Aorta (tissue), 5 donors: Measurements from ENCODE around the gene OSBPL10. TPM values are rescaled to one million over a fixed set of nuclear protein-coding genes. Genes with fewer than 3 reads are reported as not detected.
"Not testable (repeated sequence)": the region's sequence is repeated elsewhere in the genome, so short reads cannot be mapped to it uniquely, and the experiment has no call there.

ENCODE experiments used
- ATAC-seq: fragments of 200-7000 bp; cut with Tn5 transposase; one replicate; pipeline ENCODE4 v1.9.1; 2022; ENCODE audit warnings: moderate library complexity; ENCODE audit not compliant: low FRiP score
- DNase-seq, 2 donors: peaks; one replicate each; pipeline ENCODE4 v3.0.0-alpha.2; 2020
- H3K27ac ChIP-seq, 2 donors: one replicate each; pipeline ENCODE4 v1.5.1; 2013; ENCODE audit warnings: low read length in 2 of 2, mild to moderate bottlenecking in 2 of 2, moderate library complexity in 2 of 2, control low read depth in 1 of 2, inconsistent platforms in 1 of 2, low read depth in 1 of 2
- H3K27me3 ChIP-seq, 2 donors: one replicate each; pipeline ENCODE4 v1.6.1; 2013; ENCODE audit warnings: control low read depth in 1 of 2, low read length in 1 of 2, mild to moderate bottlenecking in 1 of 2, moderate library complexity in 1 of 2; ENCODE audit not compliant: insufficient read depth in 2 of 2, control insufficient read depth in 1 of 2
- H3K36me3 ChIP-seq, 2 donors: one replicate each; pipeline ENCODE4 v1.6.1; 2013; ENCODE audit warnings: control low read depth in 1 of 2, low read length in 1 of 2, mild to moderate bottlenecking in 1 of 2; ENCODE audit not compliant: insufficient read depth in 2 of 2, control insufficient read depth in 1 of 2
- H3K4me1 ChIP-seq, 2 donors: one replicate each; pipeline ENCODE4 v1.6.1; 2013; ENCODE audit warnings: low read length in 2 of 2, control low read depth in 1 of 2, mild to moderate bottlenecking in 1 of 2, moderate library complexity in 1 of 2; ENCODE audit not compliant: insufficient read depth in 2 of 2, control insufficient read depth in 1 of 2
- H3K4me3 ChIP-seq, 2 donors: one replicate each; pipeline ENCODE4 v1.5.1; 2013; ENCODE audit warnings: low read length in 2 of 2, control low read depth in 1 of 2, mild to moderate bottlenecking in 1 of 2
- H3K9me3 ChIP-seq: one replicate; pipeline ENCODE4 v1.6.1; 2013; ENCODE audit warnings: mild to moderate bottlenecking, low read length; ENCODE audit not compliant: control insufficient read depth
- WGBS, 2 donors: extraction: QIAGEN DNeasy Blood & Tissue Kit; methylation state at CpG; one replicate each; pipeline ENCODE4 v1.1.7; 2013; 5-methylcytosine and 5-hydroxymethylcytosine counted together
- intact Hi-C, 2 donors: fragments of 100-400 bp; cut with DNase I; formaldehyde crosslinking; loops; one replicate each; pipeline versions ENCODE4 v1.14.2 to v1.15.0; 2022
- polyA plus RNA-seq, 2 donors: library from polyadenylated mRNA; stranded (reverse); fragments of 200-250 nt; gene quantifications; one replicate each; pipeline ENCODE4 v1.2.3, GENCODE V29; 2013
- total RNA-seq, 2 donors: library from RNA; stranded (reverse); fragmentation: NEBNext Ultra II Directional; extraction: Animal tissue kit (Norgen Biotek cat#: 25700); gene quantifications; one replicate each; pipeline ENCODE4 v1.2.1, GENCODE V29; 2021
- donor health status: healthy with polysubstance abuse.
- donor health status: Bipolar disorder and iron deficiency.
- donor health status: DM: no; HTN: no; CAD: no.
- donor health status: DM: no; HTN: no; CAD: no.
- donor health status: DM: yes; HTN: yes; CAD: no.

The OSBPL10 gene
- total and polyA plus RNA-seq, 4 donors: 3.1 to 47.9 (median 17.4) TPM

GRCh38 chr3:32015638-32016037 lies 34.6 kb upstream of the OSBPL10 start:
- H3K9me3 ChIP-seq, H3K27me3 ChIP-seq, ATAC-seq, intact Hi-C loops, H3K27ac ChIP-seq, DNase-seq, H3K4me3 ChIP-seq, H3K36me3 ChIP-seq, H3K4me1 ChIP-seq: not testable (repeated sequence)
- WGBS, 2 donors: 93 to 97% methylated on average over 3 of the region's 3 CpGs

- WGBS, 2 donors: 92 to 95% methylated on average over 7 of the region's 7 CpGs
Observed at GRCh38 chr3:32010699-32011098, 29.6 kb upstream of the OSBPL10 start.

GRCh38 chr3:32009957-32010356 lies 28.9 kb upstream of the OSBPL10 start:
- no peak for ATAC-seq
- intact Hi-C loops: no loop called here

More at GRCh38 chr3:32010699-32011098, 29.6 kb upstream of the OSBPL10 start:
- DNase-seq, H3K27ac ChIP-seq, H3K4me3 ChIP-seq, ATAC-seq, intact Hi-C loops, H3K4me1 ChIP-seq, H3K36me3 ChIP-seq, H3K9me3 ChIP-seq, H3K27me3 ChIP-seq: not testable (repeated sequence)

GRCh38 chr3:32009101-32009500 lies 28.0 kb upstream of the OSBPL10 start:
- Histone ChIP-seq H3K9me3 (no peaks in the 10 kb centered on the region), H3K36me3 (no peaks in the 10 kb centered on the region), H3K4me3 (no peak overlapping the region), H3K27ac (no peak overlapping the region), H3K27me3 (no peaks in the 10 kb centered on the region), H3K4me1 (no peaks in the 10 kb centered on the region)
- ATAC-seq (no peak), DNase-seq (no peak)
- intact Hi-C loops: no loop called here
- 97% methylated on average over 2 of the region's 2 CpGs for WGBS, 2 donors

More at GRCh38 chr3:32009957-32010356, 28.9 kb upstream of the OSBPL10 start:
- no peaks in the 10 kb centered on the region for H3K9me3 ChIP-seq
- no peak for DNase-seq
- H3K4me3 ChIP-seq: no peak overlapping the region
- H3K27ac ChIP-seq: no peak overlapping the region
- no peaks in the 10 kb centered on the region for H3K27me3 ChIP-seq
- WGBS, 2 donors: 93 to 95% methylated on average over 2 of the region's 2 CpGs
- no peaks in the 10 kb centered on the region for H3K4me1 ChIP-seq
- no peaks in the 10 kb centered on the region for H3K36me3 ChIP-seq

GRCh38 chr3:32004113-32004765 lies 23.2 kb upstream of the OSBPL10 start:
- Histone ChIP-seq H3K27me3 (no peaks in the 10 kb centered on the region), H3K4me1 (no peaks in the 10 kb centered on the region), H3K27ac (no peak overlapping the region), H3K9me3 (no peaks in the 10 kb centered on the region), H3K4me3 (no peak overlapping the region), H3K36me3 (no peaks in the 10 kb centered on the region)
- ATAC-seq: no peak
- no peak for DNase-seq
- WGBS, 2 donors: 81 to 84% methylated on average over 5 of the region's 5 CpGs
- intact Hi-C loops: no loop called here

- H3K27ac ChIP-seq: no peak overlapping the region
- 92 to 95% methylated on average over 3 of the region's 3 CpGs for WGBS, 2 donors
- ATAC-seq (no peak), DNase-seq (no peak)
- H3K27me3 ChIP-seq: no peaks in the 10 kb centered on the region
- intact Hi-C loops: no loop called here
- no peaks in the 10 kb centered on the region for H3K9me3 ChIP-seq
- no peaks in the 10 kb centered on the region for H3K4me1 ChIP-seq
- no peak overlapping the region for H3K4me3 ChIP-seq
- no peaks in the 10 kb centered on the region for H3K36me3 ChIP-seq
Observed at GRCh38 chr3:32003380-32003779, 22.3 kb upstream of the OSBPL10 start.

GRCh38 chr3:32002561-32003368 lies 21.7 kb upstream of the OSBPL10 start:
- H3K9me3 ChIP-seq: no peaks in the 10 kb centered on the region
- DNase-seq (no peak), ATAC-seq (no peak)
- no peaks in the 10 kb centered on the region for H3K27me3 ChIP-seq
- no peaks in the 10 kb centered on the region for H3K4me1 ChIP-seq
- intact Hi-C loops: no loop called here
- WGBS, 2 donors: 70 to 71% methylated on average over 6 of the region's 6 CpGs
- no peaks in the 10 kb centered on the region for H3K36me3 ChIP-seq
- H3K4me3 ChIP-seq: no peak overlapping the region
- no peak overlapping the region for H3K27ac ChIP-seq

GRCh38 chr3:32000877-32001276 lies 19.8 kb upstream of the OSBPL10 start:
- intact Hi-C loops: no loop called here
- no peak for ATAC-seq
- WGBS, 2 donors: 68 to 74% methylated on average over 3 of the region's 3 CpGs

More at GRCh38 chr3:32000877-32001276, 19.8 kb upstream of the OSBPL10 start:
- Histone ChIP-seq H3K4me1 (no peaks in the 10 kb centered on the region), H3K27ac (no peak overlapping the region), H3K4me3 (no peak overlapping the region), H3K27me3 (no peaks in the 10 kb centered on the region), H3K36me3 (no peaks in the 10 kb centered on the region), H3K9me3 (no peaks in the 10 kb centered on the region)
- no peak for DNase-seq
